NCI-H146 (cell line): ENCODE results near the gene DHCR7.

Experiments used
- DNase-seq: peaks from one replicate; lab custom pipeline; 2025; lab: John Stamatoyannopoulos, UW

Gene DHCR7

GRCh38 chr11:71477641-71478527 lies 29.7 kb upstream of the DHCR7 start:
- no peak for DNase-seq

GRCh38 chr11:71476926-71477640 lies 28.9 kb upstream of the DHCR7 start:
- DNase-seq: no peak

- DNase-seq: no peak
Measured at GRCh38 chr11:71476031-71476430, 27.8 kb upstream of the DHCR7 start.

GRCh38 chr11:71474771-71475483 lies 26.7 kb upstream of the DHCR7 start:
- no peak for DNase-seq

GRCh38 chr11:71474141-71474770 lies 26.1 kb upstream of the DHCR7 start:
- DNase-seq: no peak

GRCh38 chr11:71473793-71474080 lies 25.5 kb upstream of the DHCR7 start:
- DNase-seq: no peak

GRCh38 chr11:71472941-71473792 lies 25.0 kb upstream of the DHCR7 start:
- DNase-seq: no peak

GRCh38 chr11:71472357-71472885 lies 24.2 kb upstream of the DHCR7 start:
- DNase-seq: no peak

GRCh38 chr11:71470946-71471345 lies 22.8 kb upstream of the DHCR7 start:
- no peak for DNase-seq

GRCh38 chr11:71467164-71467563 lies 19.0 kb upstream of the DHCR7 start:
- DNase-seq: no peak

GRCh38 chr11:71466358-71466757 lies 18.2 kb upstream of the DHCR7 start:
- DNase-seq: no peak

GRCh38 chr11:71465054-71465453 lies 16.9 kb upstream of the DHCR7 start:
- DNase-seq: no peak

- no peak for DNase-seq
Measured at GRCh38 chr11:71463331-71464211, 15.4 kb upstream of the DHCR7 start.

- no peak for DNase-seq
Measured at GRCh38 chr11:71462726-71463125, 14.5 kb upstream of the DHCR7 start.

GRCh38 chr11:71461696-71462095 lies 13.5 kb upstream of the DHCR7 start:
- no peak for DNase-seq

- no peak for DNase-seq
Measured at GRCh38 chr11:71459767-71460320, 11.7 kb upstream of the DHCR7 start.

GRCh38 chr11:71459076-71459766 lies 11.0 kb upstream of the DHCR7 start:
- DNase-seq: no peak

GRCh38 chr11:71458146-71459070 lies 10.2 kb upstream of the DHCR7 start:
- DNase-seq: no peak
